ENCODE measurements around the gene PDE9A. TPM values are rescaled to one million over a fixed set of nuclear protein-coding genes. Genes with fewer than 3 reads are reported as not detected.

PDE9A gene
- total RNA-seq, 2 experiments from 2014 or later = 7.5 to 8.6 TPM

- intact Hi-C loops (cut with micrococcal nuclease) = no loop called here
- H3K27ac Mint-ChIP-seq = no peak overlapping the region
- peaks cover 4% of the 10 kb centered on the region for H3K27me3 Mint-ChIP-seq
- no peaks in the 10 kb centered on the region for H3K36me3 Mint-ChIP-seq
- POLR2A ChIA-PET = no interaction called here
- CTCF ChIA-PET = no interaction called here
- DNase-seq = no peak
- H3K4me3 Mint-ChIP-seq = no peak overlapping the region
- H3K4me1 Mint-ChIP-seq (ENCODE audit: low read depth) = no peaks in the 10 kb centered on the region
- no peaks in the 10 kb centered on the region for H3K9me3 Mint-ChIP-seq
These were observed 16.7 kb upstream of the PDE9A start for GRCh38 chr21:42636520-42637266.

- no peak overlapping the region for H3K4me3 Mint-ChIP-seq
- intact Hi-C loops (cut with micrococcal nuclease) = no loop called here
- ChIA-PET POLR2A (no interaction called here), CTCF (no interaction called here)
- no peak for DNase-seq
- no peaks in the 10 kb centered on the region for H3K9me3 Mint-ChIP-seq
- H3K4me1 Mint-ChIP-seq (ENCODE audit: low read depth) = no peaks in the 10 kb centered on the region
- H3K27ac Mint-ChIP-seq = no peak overlapping the region
- H3K27me3 Mint-ChIP-seq = peaks cover 7% of the 10 kb centered on the region
- no peaks in the 10 kb centered on the region for H3K36me3 Mint-ChIP-seq
These were observed 16.0 kb upstream of the PDE9A start for GRCh38 chr21:42637267-42638041.

GRCh38 chr21:42638266-42638863 lies 15.1 kb upstream of the PDE9A start:
- H3K27me3 Mint-ChIP-seq = peaks cover 7% of the 10 kb centered on the region
- intact Hi-C loops (cut with micrococcal nuclease) = no loop called here
- CTCF ChIA-PET = no interaction called here
- H3K4me3 Mint-ChIP-seq = no peak overlapping the region
- no peak overlapping the region for H3K27ac Mint-ChIP-seq
- no peak for DNase-seq
- POLR2A ChIA-PET = interaction anchor here (0.6 kb wide), 1 partner anchor 47 kb away, joined by 6 read pairs; no protein-coding TSS in a partner anchor
- no peaks in the 10 kb centered on the region for H3K36me3 Mint-ChIP-seq
- no peaks in the 10 kb centered on the region for H3K4me1 Mint-ChIP-seq (ENCODE audit: low read depth)
- no peaks in the 10 kb centered on the region for H3K9me3 Mint-ChIP-seq

GRCh38 chr21:42639646-42640152 lies 13.7 kb upstream of the PDE9A start:
- Mint-ChIP-seq H3K27me3 (peaks cover 7% of the 10 kb centered on the region), H3K4me1 (ENCODE audit: low read depth) (no peaks in the 10 kb centered on the region), H3K9me3 (no peaks in the 10 kb centered on the region), H3K36me3 (no peaks in the 10 kb centered on the region), H3K27ac (no peak overlapping the region), H3K4me3 (no peak overlapping the region)
- CTCF ChIA-PET = interaction anchor here (0.9 kb wide), 1 partner anchor 17 kb away, joined by 3 read pairs; no protein-coding TSS in a partner anchor
- POLR2A ChIA-PET = no interaction called here
- no peak for DNase-seq
- intact Hi-C loops (cut with micrococcal nuclease) = no loop called here

GRCh38 chr21:42640486-42640885 lies 12.9 kb upstream of the PDE9A start:
- Mint-ChIP-seq H3K27ac (no peak overlapping the region), H3K4me1 (ENCODE audit: low read depth) (no peaks in the 10 kb centered on the region), H3K27me3 (peaks cover 7% of the 10 kb centered on the region), H3K36me3 (no peaks in the 10 kb centered on the region), H3K9me3 (no peaks in the 10 kb centered on the region), H3K4me3 (no peak overlapping the region)
- CTCF ChIA-PET = interaction anchor here (0.9 kb wide), 1 partner anchor 16 kb away, joined by 3 read pairs; no protein-coding TSS in a partner anchor
- POLR2A ChIA-PET = interaction anchor here (0.6 kb wide), 1 partner anchor 190 kb away, joined by 4 read pairs; no protein-coding TSS in a partner anchor
- no peak for DNase-seq
- intact Hi-C loops (cut with micrococcal nuclease) = no loop called here

GRCh38 chr21:42641311-42642218 lies 11.9 kb upstream of the PDE9A start:
- H3K27me3 Mint-ChIP-seq = peaks cover 7% of the 10 kb centered on the region
- H3K4me1 Mint-ChIP-seq (ENCODE audit: low read depth) = no peaks in the 10 kb centered on the region
- no peak overlapping the region for H3K4me3 Mint-ChIP-seq
- H3K36me3 Mint-ChIP-seq = no peaks in the 10 kb centered on the region
- H3K27ac Mint-ChIP-seq = no peak overlapping the region
- intact Hi-C loops (cut with micrococcal nuclease) = no loop called here
- no peak for DNase-seq
- no peaks in the 10 kb centered on the region for H3K9me3 Mint-ChIP-seq
- POLR2A ChIA-PET = no interaction called here
- CTCF ChIA-PET = no interaction called here

GRCh38 chr21:42642219-42642745 lies 11.1 kb upstream of the PDE9A start:
- CTCF ChIA-PET = no interaction called here
- H3K36me3 Mint-ChIP-seq = no peaks in the 10 kb centered on the region
- no peak for DNase-seq
- intact Hi-C loops (cut with micrococcal nuclease) = no loop called here
- POLR2A ChIA-PET = no interaction called here
- peaks cover 7% of the 10 kb centered on the region for H3K27me3 Mint-ChIP-seq
- no peak overlapping the region for H3K27ac Mint-ChIP-seq
- H3K4me1 Mint-ChIP-seq (ENCODE audit: low read depth) = no peaks in the 10 kb centered on the region
- H3K4me3 Mint-ChIP-seq = no peak overlapping the region
- H3K9me3 Mint-ChIP-seq = no peaks in the 10 kb centered on the region

- CTCF ChIA-PET = no interaction called here
- no peak overlapping the region for H3K27ac Mint-ChIP-seq
- H3K4me3 Mint-ChIP-seq = no peak overlapping the region
- POLR2A ChIA-PET = no interaction called here
- H3K36me3 Mint-ChIP-seq = no peaks in the 10 kb centered on the region
- no peaks in the 10 kb centered on the region for H3K4me1 Mint-ChIP-seq (ENCODE audit: low read depth)
- no peaks in the 10 kb centered on the region for H3K9me3 Mint-ChIP-seq
- DNase-seq = no peak
- intact Hi-C loops (cut with micrococcal nuclease) = no loop called here
- peaks cover 7% of the 10 kb centered on the region for H3K27me3 Mint-ChIP-seq
These were observed 8.9 kb upstream of the PDE9A start for GRCh38 chr21:42644223-42645208.

GRCh38 chr21:42645211-42646075 lies 8.0 kb upstream of the PDE9A start:
- no peaks in the 10 kb centered on the region for H3K36me3 Mint-ChIP-seq
- no peaks in the 10 kb centered on the region for H3K9me3 Mint-ChIP-seq
- CTCF ChIA-PET = no interaction called here
- H3K27me3 Mint-ChIP-seq = peaks cover 5% of the 10 kb centered on the region
- no peak for DNase-seq
- intact Hi-C loops (cut with micrococcal nuclease) = no loop called here
- H3K27ac Mint-ChIP-seq = no peak overlapping the region
- no peak overlapping the region for H3K4me3 Mint-ChIP-seq
- no peaks in the 10 kb centered on the region for H3K4me1 Mint-ChIP-seq (ENCODE audit: low read depth)
- POLR2A ChIA-PET = no interaction called here

- Mint-ChIP-seq H3K27ac (no peak overlapping the region), H3K4me3 (no peak overlapping the region), H3K4me1 (ENCODE audit: low read depth) (no peaks in the 10 kb centered on the region), H3K27me3 (peaks cover 5% of the 10 kb centered on the region), H3K9me3 (no peaks in the 10 kb centered on the region), H3K36me3 (no peaks in the 10 kb centered on the region)
- intact Hi-C loops (cut with micrococcal nuclease) = no loop called here
- ChIA-PET CTCF (no interaction called here), POLR2A (no interaction called here)
- no peak for DNase-seq
These were observed 7.2 kb upstream of the PDE9A start for GRCh38 chr21:42646076-42646825.

Measured in activated CD4-positive, alpha-beta memory T cell treated with anti-CD3 and anti-CD28 coated beads for 36 hours (primary cell).